A549 (cell line): ENCODE data around the gene ITGAX. TPM values are rescaled to one million over a fixed set of nuclear protein-coding genes. Genes with fewer than 3 reads are reported as not detected.
A peak's percentile ranks its signal among the peaks of the same experiment; 100 is the strongest.

Experiments used
- ATAC-seq, 2 experiments: fragments of 200-7000 bp in 1 of 2; fragments of >200 bp in 1 of 2; cut with Nextera tagmentation in 1 of 2; cut with Tn5 transposase in 1 of 2; 3 replicates each; pipeline versions ENCODE4 v1.8.0 to v1.9.1; 2018 to 2020; ENCODE audit warnings: mild to moderate bottlenecking in 1 of 2, moderate library complexity in 1 of 2
- CTCF ChIA-PET: fragments of 300-600 bp; sonication (Branson Sonifier 250); formaldehyde crosslinking; extraction: SDS; loops from one replicate; lab custom pipeline; 2021; ENCODE audit warnings: antibody characterized with exemption, inconsistent platforms; lab: Yijun Ruan, JAX
- POLR2A ChIA-PET: fragments of 350-600 bp; formaldehyde crosslinking; extraction: SDS; loops from one replicate; lab custom pipeline; 2021; ENCODE audit warnings: antibody characterized with exemption, inconsistent platforms; lab: Yijun Ruan, JAX
- DNase-seq, 2 experiments: peaks; one replicate each; pipeline versions ENCODE4 v3.0.0 to v3.0.0-alpha.2; 2011 to 2016; ENCODE audit warnings: low read depth in 1 of 2, low spot score in 1 of 2
- FAIRE-seq: peaks from 2 replicates; lab custom pipeline; 2011; peaks lifted over from hg19 to GRCh38; lab: Jason Lieb, UNC
- H3K27ac ChIP-seq, 2 experiments: fragments of >200 bp; sonication (Bioruptor Twin); formaldehyde crosslinking; 3 replicates each; pipeline ENCODE4 v1.5.1; 2016 to 2017
- H3K4me1 ChIP-seq: fragments of >200 bp; sonication (Bioruptor Twin); formaldehyde crosslinking; 3 replicates; pipeline ENCODE4 v1.6.1; 2016
- H3K4me2 ChIP-seq: fragments of >200 bp; sonication (Bioruptor Twin); formaldehyde crosslinking; 3 replicates; pipeline ENCODE4 v1.6.1; 2016
- H3K4me3 ChIP-seq: fragments of >200 bp; sonication (Bioruptor Twin); formaldehyde crosslinking; 3 replicates; pipeline ENCODE4 v1.5.1; 2016
- H3K9me3 ChIP-seq: fragments of >200 bp; sonication (Bioruptor Twin); formaldehyde crosslinking; 3 replicates; pipeline ENCODE4 v1.6.1; 2016
- ATOH8 ChIP-seq: fragments of 250-450 bp; sonication (Bioruptor Pico); IDR thresholded peaks from 2 replicates; pipeline ENCODE4 v1.5.0; 2020; ENCODE audit warnings: low read depth, mild to moderate bottlenecking, moderate library complexity
- BCL3 ChIP-seq: fragments of >200 bp; sonication (Bioruptor Twin); formaldehyde crosslinking; IDR thresholded peaks from 3 replicates; pipeline ENCODE4 v1.6.1; 2016
- CEBPB ChIP-seq, 2 experiments: fragments of >200 bp in 1 of 2; sonication (Bioruptor Twin) in 1 of 2; formaldehyde crosslinking in 1 of 2; IDR thresholded peaks; 2 replicates each; pipeline ENCODE4 v1.6.1; 2012 to 2016
- E2F6 ChIP-seq: IDR thresholded peaks from 2 replicates; pipeline ENCODE4 v1.6.1; 2012; ENCODE audit warnings: low read depth, borderline replicate concordance
- EHF ChIP-seq: fragments of 250-450 bp; sonication (Bioruptor Pico); IDR thresholded peaks from 2 replicates; pipeline ENCODE4 v1.5.0; 2020; ENCODE audit warnings: mild to moderate bottlenecking
- EHMT2 ChIP-seq: fragments of 200-600 bp; sonication (generic); IDR thresholded peaks from 2 replicates; pipeline ENCODE4 v1.6.1; 2016; ENCODE audit warnings: antibody characterized with exemption, low read depth, mild to moderate bottlenecking, moderate library complexity
- ELK1 ChIP-seq: fragments of 150-350 bp; IDR thresholded peaks from 2 replicates; pipeline ENCODE4 v1.6.1; 2014; ENCODE audit warnings: low read depth, mild to moderate bottlenecking, low read length
- ESRRA ChIP-seq: fragments of 150-350 bp; IDR thresholded peaks from 2 replicates; pipeline ENCODE4 v1.6.1; 2014; ENCODE audit warnings: mild to moderate bottlenecking, low read length, borderline replicate concordance
- FOXS1 ChIP-seq: fragments of 250-450 bp; sonication (Bioruptor Pico); IDR thresholded peaks from 2 replicates; pipeline ENCODE4 v1.5.0; 2020; ENCODE audit warnings: mild to moderate bottlenecking, moderate library complexity
- GATA3 ChIP-seq: IDR thresholded peaks from 2 replicates; pipeline ENCODE4 v1.6.1; 2012; ENCODE audit warnings: borderline replicate concordance
- NPAS2 ChIP-seq: fragments of 250-450 bp; sonication (Bioruptor Pico); IDR thresholded peaks from 2 replicates; pipeline ENCODE4 v1.8.0; 2022; ENCODE audit warnings: mild to moderate bottlenecking, moderate library complexity, borderline replicate concordance
- NR3C1 ChIP-seq: fragments of >200 bp; sonication (Bioruptor Twin); formaldehyde crosslinking; IDR thresholded peaks from 3 replicates; pipeline ENCODE4 v1.6.1; 2017
- PBX3 ChIP-seq: IDR thresholded peaks from 2 replicates; pipeline ENCODE4 v1.6.1; 2012
- POLR2A ChIP-seq: IDR thresholded peaks from 2 replicates; pipeline ENCODE4 v1.6.1; 2012; ENCODE audit warnings: mild to moderate bottlenecking, low read length
- RARB ChIP-seq: fragments of 250-450 bp; sonication (Bioruptor Pico); IDR thresholded peaks from 2 replicates; pipeline ENCODE4 v1.8.0; 2021; ENCODE audit warnings: mild to moderate bottlenecking, moderate library complexity
- RCOR1 ChIP-seq: fragments of 150-350 bp; IDR thresholded peaks from 2 replicates; pipeline ENCODE4 v1.6.1; 2014; ENCODE audit warnings: antibody characterized with exemption, low read length, low read depth
- TP53 ChIP-seq: fragments of 250-450 bp; sonication (Bioruptor Pico); IDR thresholded peaks from 2 replicates; pipeline ENCODE4 v1.5.0; 2021; ENCODE audit warnings: mild to moderate bottlenecking, moderate library complexity
- USF2 ChIP-seq: fragments of 450-650 bp; IDR thresholded peaks from 2 replicates; pipeline ENCODE4 v1.6.1; 2014; ENCODE audit warnings: antibody characterized with exemption
- WGBS: methylation state at CpG from one replicate; pipeline ENCODE4 v1.1.6; 2017; ENCODE audit errors: missing lambda C conversion rate; 5-methylcytosine and 5-hydroxymethylcytosine counted together
- polyA plus RNA-seq, 4 experiments: library from polyadenylated mRNA; depleted of rRNA in 3 of 4; stranded (reverse); fragments of >200 nt; fragmentation: RNase III in 1 of 4; extraction: RNeasy Plus Mini Kit Qiagen cat#74134 plus additional on column Dnase treatment in 1 of 4; gene quantifications; 2 replicates in 3 of 4; 3 replicates in 1 of 4; pipeline ENCODE4 v1.2.3, GENCODE V29; 2011 to 2017

ITGAX gene
- polyA plus RNA-seq, 2 of the 4 experiments (the other 2 are of a cell fraction) = 0.49 to 0.87 TPM

GRCh38 chr16:31401436-31401835 is 46.5 kb downstream of the ITGAX start:
- no peak for FAIRE-seq
- ATAC-seq = no peak

GRCh38 chr16:31402687-31403086 is 47.7 kb downstream of the ITGAX start:
- H3K4me2 ChIP-seq = peak overlapping the region; percentile 85
- no peak for ATAC-seq
- peaks cover 10% of the 10 kb centered on the region for H3K9me3 ChIP-seq
- no peak for FAIRE-seq
- no peak for TF ChIP-seq ELK1
- ChIA-PET CTCF (interaction anchor here (1.1 to 1.5 kb wide), 4 partner anchors 11 to 260 kb away, joined by 3 to 4 read pairs (median 3); no protein-coding TSS in a partner anchor), POLR2A (no interaction called here)
- 86% methylated on average over 1 of the region's 1 CpG for WGBS
- H3K27ac ChIP-seq = no peak overlapping the region
- peaks cover 16% of the 10 kb centered on the region for H3K4me1 ChIP-seq
- DNase-seq = no peak
- no peak overlapping the region for H3K4me3 ChIP-seq

More at GRCh38 chr16:31401436-31401835, 46.5 kb downstream of the ITGAX start:
- ChIA-PET CTCF (no interaction called here), POLR2A (no interaction called here)
- TF ChIP-seq EHF (CRISPR knock-in tag) (no peak), USF2 (no peak), BCL3 (no peak), E2F6 (no peak), NR3C1 (no peak), CEBPB (IDR thresholded peaks at IDR 0.05) (no peak), ATOH8 (no peak), PBX3 (no peak), TP53 (CRISPR knock-in tag) (no peak), GATA3 (no peak), POLR2A (no peak), ESRRA (no peak), NPAS2 (CRISPR knock-in tag) (no peak), RCOR1 (no peak), FOXS1 (CRISPR knock-in tag) (no peak), RARB (CRISPR knock-in tag) (no peak), EHMT2 (no peak)
- no peak overlapping the region for H3K27ac ChIP-seq
- no peak overlapping the region for H3K4me3 ChIP-seq
- no peak overlapping the region for H3K4me2 ChIP-seq
- H3K4me1 ChIP-seq = peaks cover 16% of the 10 kb centered on the region
- WGBS = 93% methylated on average over 11 of the region's 11 CpGs
- peaks cover 10% of the 10 kb centered on the region for H3K9me3 ChIP-seq
- DNase-seq = no peak
